Measurements from ENCODE around the gene ACAD8. TPM values are rescaled to one million over a fixed set of nuclear protein-coding genes. Genes with fewer than 3 reads are reported as not detected.
A peak's percentile ranks its signal among the peaks of the same experiment; 100 is the strongest.

The ACAD8 gene
- total and polyA plus RNA-seq, 2 of the 8 experiments (the other 6 are each of a cell fraction or from before 2014, with no cell fraction given) = 45.8 to 52.7 TPM

DNA sequence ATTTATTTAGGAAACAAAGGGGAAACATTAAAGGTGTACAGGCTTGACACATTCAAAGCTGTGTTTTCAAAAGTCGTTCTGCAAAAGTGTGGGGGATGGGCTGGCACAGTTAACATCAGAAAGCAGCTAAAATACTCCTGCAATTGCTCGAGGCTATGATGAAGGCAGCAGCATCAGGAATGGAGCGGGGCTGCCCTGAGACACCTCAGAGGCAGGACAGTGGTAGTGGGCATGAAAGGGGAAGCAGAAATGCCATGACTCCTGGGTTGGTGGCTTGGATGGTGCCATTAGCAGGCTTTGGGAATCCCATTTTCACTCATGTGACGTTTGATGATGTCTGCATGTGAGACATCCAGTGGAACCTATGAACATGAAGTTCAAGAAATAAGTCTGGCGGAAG, 30.2 kb upstream of the ACAD8 start:
- Histone ChIP-seq H3K27ac (ENCODE audit: low read depth, low read length) (no peak overlapping the region), H4K20me1 (replicated peaks in 1 of 2; ENCODE audit: control insufficient read depth in 1 of 2, insufficient read depth in 2 of 2, low read length in 2 of 2) (peaks cover 2 to 8% of the 10 kb centered on the region in 2 experiments), H4K8ac (ENCODE audit: extremely low read depth, insufficient read depth, low read length) (no peak overlapping the region), H2BK12ac (ENCODE audit: low read depth, low read length) (no peak overlapping the region), H3K27me3 (replicated peaks in 1 of 4; ENCODE audit: control insufficient read depth in 3 of 4, extremely low read depth in 1 of 4, insufficient read depth in 3 of 4, low read length in 3 of 4) (peaks cover 0 to 6% (median 0%) of the 10 kb centered on the region in 4 experiments; a peak in 1 of 7 replicates), H3K79me1 (ENCODE audit: low read depth, low read length) (peaks cover 9% of the 10 kb centered on the region; the same call in 1 of the 2 replicates), H2BK20ac (ENCODE audit: low read length) (no peak overlapping the region), H4K5ac (ENCODE audit: insufficient read length, low read depth, low read length) (no peak overlapping the region), H3K36me3 (ENCODE audit: control insufficient read depth in 2 of 4, insufficient read depth in 4 of 4, low read length in 3 of 4) (peaks cover 7 to 15% (median 9%) of the 10 kb centered on the region in 4 experiments; a peak in 7 of 8 replicates), H3K4me2 (ENCODE audit: insufficient read depth in 1 of 2, low read depth in 2 of 2, low read length in 2 of 2) (peak overlapping the region; percentile 97 to 99), H4K91ac (replicated peaks; ENCODE audit: insufficient read length, low read length) (no peak overlapping the region), H3K56ac (replicated peaks; ENCODE audit: insufficient read length, low read depth, low read length) (no peak overlapping the region), H2BK15ac (ENCODE audit: low read length) (no peak overlapping the region), H2BK120ac (replicated peaks; ENCODE audit: low read depth, low read length) (no peak overlapping the region), H3K18ac (ENCODE audit: extremely low read depth, low read length) (no peak overlapping the region), H3K23me2 (ENCODE audit: low read depth, low read length) (peaks cover 20% of the 10 kb centered on the region), H2AFZ (ENCODE audit: low read length) (no peak overlapping the region), H3K4me3 (ENCODE audit: extremely low read depth in 1 of 4, insufficient read depth in 2 of 4, low read depth in 3 of 4, low read length in 4 of 4) (peak overlapping the region; percentile 75 to 97 (median 86)), H3K79me2 (ENCODE audit: control insufficient read depth in 1 of 2, insufficient read depth in 2 of 2, low read length in 2 of 2) (peaks cover 0 to 31% of the 10 kb centered on the region in 2 experiments; a peak in 2 of 4 replicates), H3K9ac (replicated peaks in 1 of 4; ENCODE audit: extremely low read depth in 1 of 4, low read depth in 3 of 4, low read length in 3 of 4) (peak overlapping the region; percentile 16 to 62 (median 40)), H3K14ac (ENCODE audit: insufficient read length) (no peak overlapping the region), H3K4ac (replicated peaks; ENCODE audit: insufficient read length, low read depth, low read length) (no peak overlapping the region), H3K4me1 (replicated peaks in 1 of 4; ENCODE audit: control insufficient read depth in 3 of 4, insufficient read depth in 4 of 4, low read length in 3 of 4) (peaks cover 0 to 5% (median 3%) of the 10 kb centered on the region in 4 experiments), H3K9me3 (ENCODE audit: insufficient read depth in 2 of 2, low read depth in 1 of 2, low read length in 1 of 2) (no peaks in the 10 kb centered on the region), H2BK5ac (ENCODE audit: low read depth, low read length) (no peak overlapping the region), H2AK5ac (ENCODE audit: low read depth, low read length) (no peak overlapping the region), H3K23ac (ENCODE audit: insufficient read length) (no peak overlapping the region)
- ChIA-PET CTCF (ENCODE audit: partially characterized antibody) (interaction anchor here (0.6 to 4.8 kb wide), 3 partner anchors 11 to 50 kb away, joined by 3 to 23 read pairs (median 6); no protein-coding TSS in a partner anchor), POLR2A (ENCODE audit: partially characterized antibody) (interaction anchor here (1.3 to 3.4 kb wide), 3 partner anchors 11 to 53 kb away, joined by 3 to 11 read pairs (median 7); partner anchors contain the start of gene GLB1L3)
- DNase-seq (ENCODE audit: low read depth in 1 of 2, low spot score in 2 of 2) (no peak), FAIRE-seq (no peak)
- 15% methylated on average over 5 of the region's 5 CpGs; no CpG with 5 or more reads in 1 of the 2 experiments for WGBS, 2 experiments (ENCODE audit: extremely low coverage in 1 of 2, insufficient coverage in 1 of 2, insufficient read length in 1 of 2, insufficient replicate concordance in 2 of 2, low coverage in 1 of 2, low lambda C conversion rate in 2 of 2, missing lambda C conversion rate in 1 of 2)
- TF ChIP-seq, protein P1, sequence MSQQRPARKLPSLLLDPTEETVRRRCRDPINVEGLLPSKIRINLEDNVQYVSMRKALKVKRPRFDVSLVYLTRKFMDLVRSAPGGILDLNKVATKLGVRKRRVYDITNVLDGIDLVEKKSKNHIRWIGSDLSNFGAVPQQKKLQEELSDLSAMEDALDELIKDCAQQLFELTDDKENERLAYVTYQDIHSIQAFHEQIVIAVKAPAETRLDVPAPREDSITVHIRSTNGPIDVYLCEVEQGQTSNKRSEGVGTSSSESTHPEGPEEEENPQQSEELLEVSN (IDR thresholded peaks at IDR 0.05) = no peak
- TF ChIP-seq, protein P2, sequence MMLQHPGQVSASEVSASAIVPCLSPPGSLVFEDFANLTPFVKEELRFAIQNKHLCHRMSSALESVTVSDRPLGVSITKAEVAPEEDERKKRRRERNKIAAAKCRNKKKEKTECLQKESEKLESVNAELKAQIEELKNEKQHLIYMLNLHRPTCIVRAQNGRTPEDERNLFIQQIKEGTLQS (IDR thresholded peaks at IDR 0.05; ENCODE audit: insufficient read depth, low read depth, low read length) = no peak
- no peak for TF ChIP-seq BCL11A (IDR thresholded peaks at IDR 0.05; ENCODE audit: low read depth in 2 of 2, low read length in 2 of 2)
- no peak for TF ChIP-seq SP4 (IDR thresholded peaks at IDR 0.05; ENCODE audit: low read length)
- TF ChIP-seq SP2 (IDR thresholded peaks at IDR 0.05; ENCODE audit: low read length) = no peak
- no peak for TF ChIP-seq RXRA (IDR thresholded peaks at IDR 0.05; ENCODE audit: insufficient read depth, low read depth, low read length)
- no peak for TF ChIP-seq CTBP2 (IDR thresholded peaks at IDR 0.05; ENCODE audit: borderline replicate concordance, insufficient read depth, insufficient read length, low read length)
- no peak for TF ChIP-seq EP300 (IDR thresholded peaks at IDR 0.05; ENCODE audit: borderline replicate concordance in 1 of 2, low read depth in 2 of 2, low read length in 2 of 2)
- TF ChIP-seq CREB1 (IDR thresholded peaks at IDR 0.05) = no peak
- TF ChIP-seq FOSL1 (IDR thresholded peaks at IDR 0.05; ENCODE audit: insufficient read depth, low read depth, low read length) = no peak
- TF ChIP-seq PHF8 (conservative IDR thresholded peaks at IDR 0.05; ENCODE audit: low read depth, low read length) = no peak
- no peak for TF ChIP-seq TCF12 (IDR thresholded peaks at IDR 0.05; ENCODE audit: low read depth, low read length)

Data from H1 (cell line).